ENCODE results near the gene DUS1L.

Gene DUS1L

DNA sequence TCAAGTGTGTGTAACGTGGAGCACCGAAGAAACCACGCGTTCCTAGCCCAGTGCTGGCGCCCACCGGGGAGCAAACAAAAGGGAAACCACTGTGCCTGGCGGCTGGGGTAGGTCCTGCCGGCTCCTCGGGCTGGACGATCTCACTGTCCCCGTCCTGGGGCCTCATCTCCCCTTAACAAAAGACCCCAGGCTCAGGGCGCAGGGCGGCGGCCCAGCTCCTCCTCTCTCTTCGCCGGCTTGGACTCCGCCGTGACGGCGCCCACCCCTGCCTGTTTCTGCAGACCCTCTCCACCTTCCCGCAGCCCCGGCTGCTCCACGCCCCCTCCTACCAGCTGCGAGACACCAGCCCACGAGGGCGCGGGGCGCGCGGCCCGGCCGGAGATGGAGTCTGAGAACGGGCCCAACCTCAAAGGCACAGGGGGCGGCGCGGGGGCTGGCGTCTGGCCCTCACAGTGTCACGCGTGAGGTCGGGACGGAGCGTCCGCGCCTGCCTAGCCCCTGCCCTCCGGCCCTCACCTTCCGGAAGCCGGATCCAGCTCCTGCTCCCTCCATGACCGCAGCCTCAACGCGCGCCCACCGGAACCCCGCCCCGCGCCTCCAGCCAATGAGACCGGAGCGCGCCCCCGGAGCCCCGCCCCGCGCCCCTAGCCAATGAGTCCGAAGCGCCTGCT, 43.2 kb downstream of the DUS1L start, which contains the start of gene CENPX:
Gene CENPX (minus strand): TSS at position 569 of the 671 bp plus-strand sequence. CDS start 17 bp downstream, at position 552.
- DNase-seq (ENCODE audit: low read depth), result no peak
- H3K4me3 ChIP-seq (ENCODE audit: low read depth, low read length), result peak within 1 kb of the TSS; percentile 84
- no peak for TF ChIP-seq CTCF (IDR thresholded peaks at IDR 0.05; ENCODE audit: low read depth, low read length)
- TF ChIP-seq, protein P1, sequence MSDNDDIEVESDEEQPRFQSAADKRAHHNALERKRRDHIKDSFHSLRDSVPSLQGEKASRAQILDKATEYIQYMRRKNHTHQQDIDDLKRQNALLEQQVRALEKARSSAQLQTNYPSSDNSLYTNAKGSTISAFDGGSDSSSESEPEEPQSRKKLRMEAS (IDR thresholded peaks at IDR 0.05; ENCODE audit: low read depth, low read length), result no peak
- peak; percentile 26; the same call in 1 of the 2 replicates for TF ChIP-seq MYC (IDR thresholded peaks at IDR 0.05; ENCODE audit: low read depth, low read length)
- peak; percentile 74 for TF ChIP-seq POLR2A (IDR thresholded peaks at IDR 0.05; ENCODE audit: extremely low read depth, insufficient read length)

- H3K4me3 ChIP-seq (ENCODE audit: low read depth, low read length), result peak overlapping the region; percentile 84
- TF ChIP-seq, protein P1 (IDR thresholded peaks at IDR 0.05; ENCODE audit: low read depth, low read length), result peak; percentile 10; the same call in 1 of the 2 replicates
- TF ChIP-seq POLR2A (IDR thresholded peaks at IDR 0.05; ENCODE audit: extremely low read depth, insufficient read length), result no peak
- no peak for DNase-seq (ENCODE audit: low read depth)
Measured at GRCh38 chr17:82021900-82022309, 43.7 kb downstream of the DUS1L start.

DNA sequence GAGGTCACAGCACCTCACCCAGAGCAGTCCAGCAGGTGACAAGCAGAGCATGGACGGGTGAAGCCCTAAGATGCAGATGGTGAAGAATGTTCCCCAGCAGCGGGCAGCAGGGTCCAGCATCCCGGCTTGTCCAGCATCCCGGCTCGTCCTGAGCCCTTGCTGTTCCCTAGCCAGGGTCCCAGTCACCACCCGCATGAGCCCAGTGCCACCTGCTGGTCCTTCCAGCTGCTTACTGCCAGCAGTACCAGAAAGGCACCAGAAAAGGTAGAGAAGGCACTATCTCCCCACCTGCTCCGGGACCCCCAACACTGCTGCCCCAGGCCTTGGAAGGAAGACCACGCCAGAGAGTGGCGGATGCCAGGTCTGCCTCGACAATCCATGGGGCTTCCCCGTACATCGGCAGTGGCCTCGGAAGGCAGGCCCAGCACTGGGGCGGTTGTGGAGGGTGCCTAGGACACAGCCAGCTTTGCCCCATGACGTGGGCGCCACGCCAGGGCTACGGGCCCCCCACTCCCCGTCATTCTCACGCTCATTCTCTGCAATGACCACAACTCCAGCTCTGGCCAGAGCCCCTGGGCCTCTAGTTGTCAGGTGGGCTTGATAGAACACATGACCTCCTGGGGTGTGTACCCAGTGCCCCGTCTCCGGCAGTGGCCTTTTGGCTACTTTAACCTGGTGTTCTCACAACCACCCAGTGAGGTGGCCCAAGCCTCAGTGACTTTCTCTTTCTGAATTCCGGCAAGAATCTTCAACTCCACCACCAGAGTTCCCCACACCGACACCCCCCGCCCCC, 44.3 kb downstream of the DUS1L start:
- TF ChIP-seq, protein P1 (IDR thresholded peaks at IDR 0.05; ENCODE audit: low read depth, low read length), result no peak
- TF ChIP-seq POLR2A (IDR thresholded peaks at IDR 0.05; ENCODE audit: extremely low read depth, insufficient read length), result no peak
- TF ChIP-seq CTCF (IDR thresholded peaks at IDR 0.05; ENCODE audit: low read depth, low read length), result peak; percentile 69
- no peak for TF ChIP-seq MYC (IDR thresholded peaks at IDR 0.05; ENCODE audit: low read depth, low read length)
- H3K4me3 ChIP-seq (ENCODE audit: low read depth, low read length), result peak overlapping the region; percentile 84
- DNase-seq (ENCODE audit: low read depth), result peak; percentile 67

- DNase-seq (ENCODE audit: low read depth), result no peak
- TF ChIP-seq POLR2A (IDR thresholded peaks at IDR 0.05; ENCODE audit: extremely low read depth, insufficient read length) (no peak), MYC (IDR thresholded peaks at IDR 0.05; ENCODE audit: low read depth, low read length) (no peak), CTCF (IDR thresholded peaks at IDR 0.05; ENCODE audit: low read depth, low read length) (no peak)
- TF ChIP-seq, protein P1 (IDR thresholded peaks at IDR 0.05; ENCODE audit: low read depth, low read length), result no peak
- no peak overlapping the region for H3K4me3 ChIP-seq (ENCODE audit: low read depth, low read length)
Measured at GRCh38 chr17:82020572-82021106, 45.0 kb downstream of the DUS1L start.

GRCh38 chr17:82019690-82020571, 45.7 kb downstream of the DUS1L start:
- DNase-seq (ENCODE audit: low read depth), result peak; percentile 79
- peak; percentile 49 for TF ChIP-seq MYC (IDR thresholded peaks at IDR 0.05; ENCODE audit: low read depth, low read length)
- TF ChIP-seq CTCF (IDR thresholded peaks at IDR 0.05; ENCODE audit: low read depth, low read length), result peak; percentile 85
- no peak for TF ChIP-seq POLR2A (IDR thresholded peaks at IDR 0.05; ENCODE audit: extremely low read depth, insufficient read length)
- TF ChIP-seq, protein P1 (IDR thresholded peaks at IDR 0.05; ENCODE audit: low read depth, low read length), result peak; percentile 44
- no peak overlapping the region for H3K4me3 ChIP-seq (ENCODE audit: low read depth, low read length)
